Psoas muscle (tissue), 8 donors: ENCODE measurements around the gene SSTR5. TPM values are rescaled to one million over a fixed set of nuclear protein-coding genes. Genes with fewer than 3 reads are reported as not detected.

Experiments
- ATAC-seq, 4 donors: fragments of 200-7000 bp; cut with Tn5 transposase; one replicate each; pipeline ENCODE4 v1.9.1; 2020; ENCODE audit warnings: moderate library complexity in 3 of 4, mild to moderate bottlenecking in 2 of 4
- DNase-seq, 2 donors: peaks; one replicate each; pipeline ENCODE4 v3.0.0-alpha.2; 2020
- H3K27ac ChIP-seq: fragments of 200-600 bp; one replicate; pipeline ENCODE4 v1.8.0; 2022
- H3K27me3 ChIP-seq, 3 donors: fragments of 200-600 bp in 1 of 3; one replicate each; pipeline versions ENCODE4 v1.6.1 to v1.8.0; 2013 to 2022; ENCODE audit warnings: low read length in 2 of 3, mild to moderate bottlenecking in 2 of 3, moderate library complexity in 1 of 3; ENCODE audit not compliant: insufficient read depth in 3 of 3
- H3K36me3 ChIP-seq, 2 donors: fragments of 200-600 bp in 1 of 2; one replicate each; pipeline versions ENCODE4 v1.6.1 to v1.8.0; 2013 to 2022; ENCODE audit warnings: low read depth in 1 of 2, mild to moderate bottlenecking in 1 of 2, moderate library complexity in 1 of 2; ENCODE audit not compliant: insufficient read depth in 1 of 2
- H3K4me1 ChIP-seq: fragments of 200-600 bp; one replicate; pipeline ENCODE4 v1.8.0; 2022
- H3K4me3 ChIP-seq: fragments of 200-600 bp; one replicate; pipeline ENCODE4 v1.8.0; 2022; ENCODE audit warnings: mild to moderate bottlenecking
- H3K9me3 ChIP-seq: fragments of 200-600 bp; one replicate; pipeline ENCODE4 v1.8.0; 2022
- WGBS, 3 donors: extraction: QIAGEN DNeasy Blood & Tissue Kit; methylation state at CpG; one replicate each; pipeline versions ENCODE4 v1.1.6 to v1.1.7; 2013; 5-methylcytosine and 5-hydroxymethylcytosine counted together
- intact Hi-C, 2 donors: fragments of 100-400 bp; cut with DNase I; formaldehyde crosslinking; loops; one replicate each; pipeline versions ENCODE4 v1.11.0 to v1.14.2; 2022
- polyA plus RNA-seq, 3 donors: library from polyadenylated mRNA; stranded (reverse); fragments of 200-250 nt; gene quantifications; one replicate each; pipeline ENCODE4 v1.2.3, GENCODE V29; 2013
- total RNA-seq, 4 donors: library from RNA; stranded (reverse); fragmentation: NEBNext Ultra II Directional in 2 of 4; extraction: Animal tissue kit (Norgen Biotek cat#: 25700) in 2 of 4; gene quantifications; one replicate each; pipeline versions ENCODE4 v1.2.1 to v1.2.4, GENCODE V29; 2021 to 2023
- TF ChIP-seq, protein P1 (sequence below): fragments of 200-600 bp; IDR thresholded peaks from one replicate; pipeline ENCODE4 v1.8.0; 2022; ENCODE audit warnings: antibody characterized with exemption
- donor health status: healthy with polysubstance abuse.
- donor health status: DM: no; HTN: no; CAD: no; lungs with moderate emphysema.
- donor health status: Bipolar disorder and iron deficiency.
- donor health status: healthy.
- donor health status: DM: yes; HTN: yes; CAD: no.
- donor health status: DM: no; HTN: no; CAD: no.
- donor health status: DM: no; HTN: no; CAD: no.
- donor health status: DM: yes; HTN: yes; CAD: no.

SSTR5 gene
- total and polyA plus RNA-seq, 7 donors, result 0.03 to 0.32 (median 0.08) TPM; not detected in 3

DNA sequence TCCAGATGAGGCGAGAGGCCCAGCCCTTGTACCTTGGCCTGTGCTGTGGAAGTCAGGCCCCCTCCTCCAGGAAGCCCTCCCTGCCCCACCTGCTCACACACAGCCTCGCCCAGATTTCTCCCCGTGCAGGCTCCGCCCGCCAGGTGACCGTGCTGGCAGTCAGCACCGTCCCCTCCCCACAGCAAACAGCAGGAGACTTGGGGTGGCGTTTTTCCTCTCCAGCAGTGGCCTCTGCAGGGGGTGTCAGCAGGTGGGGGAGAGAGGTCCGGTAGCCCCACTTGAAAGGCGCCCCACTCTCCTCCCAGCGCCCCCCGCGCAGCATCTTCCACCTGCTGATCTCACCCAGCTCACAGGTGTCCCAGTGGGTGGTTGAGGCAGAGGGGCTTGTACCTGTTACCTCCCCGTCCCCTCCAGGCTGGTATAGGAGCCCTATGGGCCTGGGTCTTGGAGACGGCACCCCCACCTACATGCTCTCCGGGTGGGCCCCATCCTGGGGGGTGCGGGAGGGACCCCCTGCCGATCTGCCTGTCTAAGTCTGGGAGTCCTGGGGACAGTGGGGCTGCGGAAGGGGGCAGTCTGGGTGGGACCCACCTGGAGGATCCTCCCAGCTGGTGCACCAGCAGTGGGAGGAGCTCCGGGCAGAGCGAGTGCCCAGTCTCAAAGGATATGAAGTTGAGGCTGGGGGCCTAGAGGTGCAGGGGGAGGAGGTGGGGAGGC lies 27.7 kb downstream of the SSTR5 start:
- WGBS, 3 donors, result 74 to 82% (median 74%) methylated on average over 18 to 21 of the region's 21 CpGs
- intact Hi-C loops, result no loop called here
- ATAC-seq (no peak), DNase-seq (no peak)
- TF ChIP-seq, protein P1, sequence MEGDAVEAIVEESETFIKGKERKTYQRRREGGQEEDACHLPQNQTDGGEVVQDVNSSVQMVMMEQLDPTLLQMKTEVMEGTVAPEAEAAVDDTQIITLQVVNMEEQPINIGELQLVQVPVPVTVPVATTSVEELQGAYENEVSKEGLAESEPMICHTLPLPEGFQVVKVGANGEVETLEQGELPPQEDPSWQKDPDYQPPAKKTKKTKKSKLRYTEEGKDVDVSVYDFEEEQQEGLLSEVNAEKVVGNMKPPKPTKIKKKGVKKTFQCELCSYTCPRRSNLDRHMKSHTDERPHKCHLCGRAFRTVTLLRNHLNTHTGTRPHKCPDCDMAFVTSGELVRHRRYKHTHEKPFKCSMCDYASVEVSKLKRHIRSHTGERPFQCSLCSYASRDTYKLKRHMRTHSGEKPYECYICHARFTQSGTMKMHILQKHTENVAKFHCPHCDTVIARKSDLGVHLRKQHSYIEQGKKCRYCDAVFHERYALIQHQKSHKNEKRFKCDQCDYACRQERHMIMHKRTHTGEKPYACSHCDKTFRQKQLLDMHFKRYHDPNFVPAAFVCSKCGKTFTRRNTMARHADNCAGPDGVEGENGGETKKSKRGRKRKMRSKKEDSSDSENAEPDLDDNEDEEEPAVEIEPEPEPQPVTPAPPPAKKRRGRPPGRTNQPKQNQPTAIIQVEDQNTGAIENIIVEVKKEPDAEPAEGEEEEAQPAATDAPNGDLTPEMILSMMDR, result no peak
- no peaks in the 10 kb centered on the region for H3K36me3 ChIP-seq
- no peak overlapping the region for H3K27ac ChIP-seq
- H3K27me3 ChIP-seq, result peaks cover 0 to 32% (median 2%) of the 10 kb centered on the region in 3 donors
- H3K4me1 ChIP-seq, result peaks cover 20% of the 10 kb centered on the region
- no peaks in the 10 kb centered on the region for H3K9me3 ChIP-seq
- no peak overlapping the region for H3K4me3 ChIP-seq

DNA sequence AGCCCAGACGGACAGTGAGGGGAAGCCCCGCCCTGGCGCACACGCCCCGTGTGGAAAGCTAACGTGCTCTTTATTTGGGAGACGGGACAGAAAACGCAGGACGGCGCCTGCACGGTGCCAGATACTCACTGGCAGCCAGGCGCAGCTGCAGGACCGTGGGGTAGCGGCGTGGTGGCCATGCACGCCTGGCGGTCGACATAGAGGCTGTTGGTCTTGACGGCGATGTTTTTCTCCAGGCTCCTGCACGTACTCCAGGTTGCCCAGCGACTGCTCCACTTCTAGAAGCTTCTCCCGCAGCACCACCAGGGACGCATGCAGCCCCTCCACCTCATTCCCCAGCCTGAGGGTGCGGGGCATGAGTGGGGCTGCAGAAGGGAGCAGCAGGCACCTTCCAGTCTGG lies 28.6 kb downstream of the SSTR5 start:
- H3K4me3 ChIP-seq, result no peak overlapping the region
- H3K4me1 ChIP-seq, result peaks cover 20% of the 10 kb centered on the region
- H3K27me3 ChIP-seq, result peaks cover 0 to 41% (median 2%) of the 10 kb centered on the region in 3 donors
- no peak for DNase-seq
- intact Hi-C loops, result no loop called here
- no peak overlapping the region for H3K27ac ChIP-seq
- TF ChIP-seq, protein P1, result no peak
- no peaks in the 10 kb centered on the region for H3K36me3 ChIP-seq
- no peaks in the 10 kb centered on the region for H3K9me3 ChIP-seq
- no peak for ATAC-seq
- 59 to 67% (median 62%) methylated on average over 25 of the region's 25 CpGs for WGBS, 3 donors

DNA sequence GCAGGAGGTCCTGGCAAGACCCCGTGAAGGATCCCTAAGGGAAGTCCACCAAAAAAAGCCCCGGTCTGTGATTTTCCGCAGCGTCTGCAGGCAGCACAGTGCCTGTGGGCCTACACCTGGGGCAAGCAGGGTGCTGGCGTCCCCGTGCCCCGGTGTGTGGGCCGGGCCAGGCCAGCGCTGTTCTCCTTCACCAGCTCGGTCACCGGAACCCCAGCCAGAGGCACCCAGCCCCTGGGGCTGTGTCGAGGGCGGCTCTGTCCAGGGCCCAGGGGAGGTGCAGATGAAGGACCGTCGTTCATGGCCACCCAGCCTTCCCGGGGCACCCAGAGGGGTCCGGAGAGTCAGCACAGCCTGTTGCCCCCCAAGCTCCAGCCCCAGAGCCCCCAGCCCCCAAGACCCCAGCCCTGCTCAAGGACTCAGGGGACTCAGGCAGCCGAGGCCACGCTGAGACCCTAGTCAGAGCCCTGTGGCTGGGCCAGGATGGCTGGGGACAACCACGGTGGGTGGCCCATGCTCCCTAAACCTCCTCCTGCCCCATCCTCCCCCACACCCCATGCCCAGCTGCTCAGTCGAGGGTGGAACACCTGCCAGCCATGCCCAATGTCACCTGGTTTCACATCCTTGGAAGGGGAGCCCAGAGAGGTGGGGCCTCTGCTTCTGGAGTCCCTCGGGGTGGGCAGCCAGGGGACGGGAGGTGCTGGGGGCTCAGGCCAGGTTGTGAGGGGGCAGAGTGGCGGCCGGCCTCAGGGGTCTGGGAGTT lies 29.2 kb downstream of the SSTR5 start:
- 70 to 71% (median 71%) methylated on average over 20 to 25 of the region's 25 CpGs for WGBS, 3 donors
- Histone ChIP-seq H3K27ac (no peak overlapping the region), H3K27me3 (peaks cover 0 to 43% (median 2%) of the 10 kb centered on the region in 3 donors), H3K4me3 (no peak overlapping the region), H3K9me3 (no peaks in the 10 kb centered on the region), H3K4me1 (peaks cover 20% of the 10 kb centered on the region), H3K36me3 (no peaks in the 10 kb centered on the region)
- ATAC-seq (no peak), DNase-seq (no peak)
- intact Hi-C loops, result loop anchor here (1.0 kb wide), 2 partner anchors 44 to 45 kb away; no protein-coding TSS in a partner anchor
- TF ChIP-seq, protein P1, result no peak

DNA sequence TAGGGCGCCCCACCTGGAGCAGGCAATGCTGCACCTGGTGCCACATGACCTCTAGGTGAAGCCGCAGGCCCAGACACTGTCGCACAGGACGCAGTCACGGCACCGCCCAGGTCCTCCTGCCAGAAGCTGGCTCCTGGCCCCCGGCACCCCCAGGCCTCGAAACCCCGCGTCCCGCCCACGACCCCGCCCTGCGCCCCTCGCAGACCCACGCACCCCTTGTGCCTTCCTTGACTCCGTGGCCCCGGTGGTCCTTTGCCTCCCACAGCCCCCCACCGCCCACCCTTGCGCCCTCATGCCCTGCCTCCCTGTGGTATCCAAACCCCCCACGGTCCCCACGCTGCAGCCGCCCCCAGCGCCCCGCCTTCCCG lies 29.8 kb downstream of the SSTR5 start:
- Histone ChIP-seq H3K4me3 (no peak overlapping the region), H3K36me3 (no peaks in the 10 kb centered on the region), H3K27ac (no peak overlapping the region), H3K27me3 (peaks cover 0 to 49% (median 2%) of the 10 kb centered on the region in 3 donors), H3K4me1 (peaks cover 16% of the 10 kb centered on the region), H3K9me3 (no peaks in the 10 kb centered on the region)
- WGBS, 3 donors, result 54 to 62% (median 55%) methylated on average over 15 to 26 of the region's 26 CpGs
- no peak for DNase-seq
- TF ChIP-seq, protein P1, result no peak
- ATAC-seq, result no peak
- intact Hi-C loops, result loop anchor here (1.0 kb wide), 2 partner anchors 45 to 46 kb away; no protein-coding TSS in a partner anchor
